ENCODE data around the gene PAX7. TPM values are rescaled to one million over a fixed set of nuclear protein-coding genes. Genes with fewer than 3 reads are reported as not detected.
A peak's percentile ranks its signal among the peaks of the same experiment; 100 is the strongest.

PAX7 gene
- total and polyA plus RNA-seq, 2 donors (not counting 3 experiments of a cell fraction or from before 2014, with no cell fraction given), result not detected

- Histone ChIP-seq H3K36me3 (ENCODE audit: control insufficient read depth in 2 of 2, extremely low read depth in 1 of 2, insufficient read depth in 2 of 2, low read length in 2 of 2) (no peaks in the 10 kb centered on the region), H2AFZ (ENCODE audit: low read depth, low read length) (no peak overlapping the region), H3K27ac (ENCODE audit: insufficient read depth, low read depth, low read length) (no peak overlapping the region), H3K4me1 (ENCODE audit: control insufficient read depth, extremely low read depth, insufficient read depth, low read length) (no peaks in the 10 kb centered on the region), H3K4me2 (ENCODE audit: insufficient read depth, low read length) (no peak overlapping the region), H3K4me3 (replicated peaks in 1 of 3; ENCODE audit: insufficient read depth in 1 of 3, low read depth in 1 of 3, low read length in 3 of 3) (no peak overlapping the region), H3K9ac (replicated peaks; ENCODE audit: extremely low read depth, insufficient read depth, low read length) (no peak overlapping the region), H3K9me3 (replicated peaks; ENCODE audit: control insufficient read depth, insufficient read depth, low read length) (no peaks in the 10 kb centered on the region), H3K9me1 (replicated peaks; ENCODE audit: control insufficient read depth, extremely low read depth, insufficient read depth, low read length) (no peaks in the 10 kb centered on the region), H3K27me3 (ENCODE audit: control insufficient read depth in 2 of 2, insufficient read depth in 2 of 2, low read length in 2 of 2) (peaks cover 88 to 93% of the 10 kb centered on the region in 2 experiments), H4K20me1 (replicated peaks; ENCODE audit: control insufficient read depth, extremely low read depth, insufficient read depth, low read length) (no peaks in the 10 kb centered on the region), H3K79me2 (ENCODE audit: control insufficient read depth, insufficient read depth, low read length) (no peaks in the 10 kb centered on the region)
- TF ChIP-seq GATA2 (IDR thresholded peaks at IDR 0.05; ENCODE audit: insufficient read depth, insufficient read length, low read depth, low read length) (no peak), EZH2 (IDR thresholded peaks at IDR 0.05; ENCODE audit: borderline replicate concordance, low read depth, low read length, severe bottlenecking) (peak; percentile 94)
- no peak for DNase-seq (ENCODE audit: low read depth, low spot score)
- ChIA-PET CTCF (interaction anchor here (1.1 kb wide), 1 partner anchor 16 kb away, joined by 3 read pairs; no protein-coding TSS in a partner anchor), POLR2A (no interaction called here)
- dilution Hi-C loops (cut with MboI; ENCODE audit: extremely low pct_ligation_motif_present, low sequenced_read_pairs), result no loop called here
- intact Hi-C loops (cut with micrococcal nuclease), result no loop called here
- no TSS peak for BruUV-seq (replicated peaks)
- no peak for FAIRE-seq
Measured at GRCh38 chr1:18634276-18634675, 3.6 kb downstream of the PAX7 start.

- no TSS peak for BruUV-seq (replicated peaks)
- Histone ChIP-seq H3K4me2 (ENCODE audit: insufficient read depth, low read length) (no peak overlapping the region), H3K4me1 (ENCODE audit: control insufficient read depth, extremely low read depth, insufficient read depth, low read length) (no peaks in the 10 kb centered on the region), H3K27ac (ENCODE audit: insufficient read depth, low read depth, low read length) (no peak overlapping the region), H4K20me1 (replicated peaks; ENCODE audit: control insufficient read depth, extremely low read depth, insufficient read depth, low read length) (no peaks in the 10 kb centered on the region), H3K9ac (replicated peaks; ENCODE audit: extremely low read depth, insufficient read depth, low read length) (no peak overlapping the region), H3K9me1 (replicated peaks; ENCODE audit: control insufficient read depth, extremely low read depth, insufficient read depth, low read length) (no peaks in the 10 kb centered on the region), H3K79me2 (ENCODE audit: control insufficient read depth, insufficient read depth, low read length) (no peaks in the 10 kb centered on the region), H3K9me3 (replicated peaks; ENCODE audit: control insufficient read depth, insufficient read depth, low read length) (no peaks in the 10 kb centered on the region), H3K4me3 (replicated peaks in 1 of 3; ENCODE audit: insufficient read depth in 1 of 3, low read depth in 1 of 3, low read length in 3 of 3) (no peak overlapping the region), H3K36me3 (ENCODE audit: control insufficient read depth in 2 of 2, extremely low read depth in 1 of 2, insufficient read depth in 2 of 2, low read length in 2 of 2) (no peaks in the 10 kb centered on the region), H3K27me3 (ENCODE audit: control insufficient read depth in 2 of 2, insufficient read depth in 2 of 2, low read length in 2 of 2) (peaks cover 88 to 93% of the 10 kb centered on the region in 2 experiments), H2AFZ (ENCODE audit: low read depth, low read length) (no peak overlapping the region)
- TF ChIP-seq MAX (IDR thresholded peaks at IDR 0.05; ENCODE audit: insufficient read depth, insufficient read length), result no peak
- no peak for TF ChIP-seq MYC (IDR thresholded peaks at IDR 0.05; ENCODE audit: low read depth, low read length)
- TF ChIP-seq EZH2 (IDR thresholded peaks at IDR 0.05; ENCODE audit: borderline replicate concordance, low read depth, low read length, severe bottlenecking), result peak; percentile 45
- no peak for TF ChIP-seq POLR2AphosphoS5 (IDR thresholded peaks at IDR 0.05; ENCODE audit: insufficient read depth, low read depth, low read length)
- TF ChIP-seq GATA2 (IDR thresholded peaks at IDR 0.05; ENCODE audit: insufficient read depth, insufficient read length, low read depth, low read length), result no peak
- TF ChIP-seq FOS (IDR thresholded peaks at IDR 0.05; ENCODE audit: borderline replicate concordance, insufficient read depth, low read length), result no peak
- no peak for TF ChIP-seq JUN (IDR thresholded peaks at IDR 0.05; ENCODE audit: borderline replicate concordance, insufficient read depth, insufficient read length, low read depth)
- ChIA-PET POLR2A (no interaction called here), CTCF (interaction anchor here (1.1 kb wide), 1 partner anchor 17 kb away, joined by 3 read pairs; no protein-coding TSS in a partner anchor)
- DNase-seq (ENCODE audit: low read depth, low spot score), result no peak
- intact Hi-C loops (cut with micrococcal nuclease) (no loop called here), dilution Hi-C loops (cut with MboI; ENCODE audit: extremely low pct_ligation_motif_present, low sequenced_read_pairs) (no loop called here)
- FAIRE-seq, result no peak
Measured at GRCh38 chr1:18635070-18635577, 4.5 kb downstream of the PAX7 start.
